ENCODE results near the gene IRF7. TPM values are rescaled to one million over a fixed set of nuclear protein-coding genes. Genes with fewer than 3 reads are reported as not detected.

IRF7 gene
- polyA plus RNA-seq, 1 experiment, result 2.4 TPM

DNA sequence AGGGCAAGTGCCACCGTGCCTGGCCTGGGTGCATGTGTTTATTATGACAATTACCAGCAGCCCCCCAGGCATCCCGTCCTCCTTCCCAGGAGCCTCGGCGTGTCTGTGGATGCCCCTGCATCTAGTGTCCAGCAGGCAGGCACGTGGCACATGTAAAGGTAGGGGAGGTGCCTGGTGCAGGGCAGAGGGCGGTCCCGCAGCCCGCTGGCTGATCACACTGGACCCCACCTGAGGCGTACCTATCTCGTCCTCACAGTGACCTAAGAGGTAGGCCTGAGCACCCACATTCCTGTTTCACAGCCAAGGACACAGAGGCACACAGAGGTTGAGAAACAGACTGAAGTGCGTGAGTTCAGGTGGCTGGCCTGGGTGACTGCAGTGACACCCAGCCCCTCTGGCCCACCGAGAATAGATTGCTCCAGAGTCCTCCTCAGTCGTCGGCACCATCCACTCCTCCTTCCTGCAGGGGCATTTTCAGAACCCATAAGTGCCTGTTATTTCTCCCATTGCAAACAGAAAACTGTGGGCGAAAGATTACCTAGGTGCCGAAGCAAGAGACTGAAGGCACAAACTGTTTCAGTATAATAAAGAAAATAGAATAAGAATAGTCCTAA lies 42.5 kb downstream of the IRF7 start:
- no peak for DNase-seq (ENCODE audit: low read depth, low spot score)
- H3K4me3 ChIP-seq (ENCODE audit: low read depth, low read length), result no peak overlapping the region
- TF ChIP-seq, protein P1, sequence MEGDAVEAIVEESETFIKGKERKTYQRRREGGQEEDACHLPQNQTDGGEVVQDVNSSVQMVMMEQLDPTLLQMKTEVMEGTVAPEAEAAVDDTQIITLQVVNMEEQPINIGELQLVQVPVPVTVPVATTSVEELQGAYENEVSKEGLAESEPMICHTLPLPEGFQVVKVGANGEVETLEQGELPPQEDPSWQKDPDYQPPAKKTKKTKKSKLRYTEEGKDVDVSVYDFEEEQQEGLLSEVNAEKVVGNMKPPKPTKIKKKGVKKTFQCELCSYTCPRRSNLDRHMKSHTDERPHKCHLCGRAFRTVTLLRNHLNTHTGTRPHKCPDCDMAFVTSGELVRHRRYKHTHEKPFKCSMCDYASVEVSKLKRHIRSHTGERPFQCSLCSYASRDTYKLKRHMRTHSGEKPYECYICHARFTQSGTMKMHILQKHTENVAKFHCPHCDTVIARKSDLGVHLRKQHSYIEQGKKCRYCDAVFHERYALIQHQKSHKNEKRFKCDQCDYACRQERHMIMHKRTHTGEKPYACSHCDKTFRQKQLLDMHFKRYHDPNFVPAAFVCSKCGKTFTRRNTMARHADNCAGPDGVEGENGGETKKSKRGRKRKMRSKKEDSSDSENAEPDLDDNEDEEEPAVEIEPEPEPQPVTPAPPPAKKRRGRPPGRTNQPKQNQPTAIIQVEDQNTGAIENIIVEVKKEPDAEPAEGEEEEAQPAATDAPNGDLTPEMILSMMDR (IDR thresholded peaks at IDR 0.05; ENCODE audit: low read depth, low read length), result no peak
- ChIA-PET CTCF (interaction anchor here (0.6 kb wide), 1 partner anchor 29 kb away, joined by 4 read pairs; no protein-coding TSS in a partner anchor), POLR2A (no interaction called here)
- no peaks in the 10 kb centered on the region; the same call in 1 of the 2 replicates for H3K9me3 ChIP-seq (ENCODE audit: control insufficient read depth, insufficient read depth, low read length)
- peaks cover 8% of the 10 kb centered on the region for H3K27me3 ChIP-seq (ENCODE audit: control insufficient read depth, insufficient read depth, low read length)
- no peak overlapping the region for H3K27ac ChIP-seq (ENCODE audit: low read depth, low read length)

DNA sequence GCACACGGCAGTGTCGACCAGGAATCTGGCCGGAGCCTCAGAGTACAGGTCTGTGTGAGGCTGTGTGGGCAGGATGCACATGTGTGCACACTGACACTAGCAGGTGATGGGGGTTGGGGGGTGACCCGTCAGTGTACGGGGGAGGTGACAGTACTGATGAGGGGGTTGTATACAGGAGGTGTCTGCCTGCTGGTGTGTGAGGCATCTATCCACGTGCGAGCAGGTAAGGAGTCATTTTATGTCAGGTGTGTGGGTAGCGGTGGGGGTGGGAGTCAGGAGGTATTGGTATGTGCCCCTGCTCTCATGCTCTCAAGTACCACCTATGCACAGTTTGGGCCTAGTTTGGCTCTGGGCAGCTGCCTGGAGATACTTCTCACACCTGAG lies 44.0 kb downstream of the IRF7 start:
- Histone ChIP-seq H3K4me3 (ENCODE audit: low read depth, low read length) (no peak overlapping the region), H3K9me3 (ENCODE audit: control insufficient read depth, insufficient read depth, low read length) (no peaks in the 10 kb centered on the region; the same call in 1 of the 2 replicates), H3K27ac (ENCODE audit: low read depth, low read length) (no peak overlapping the region), H3K27me3 (ENCODE audit: control insufficient read depth, insufficient read depth, low read length) (peaks cover 8% of the 10 kb centered on the region)
- ChIA-PET CTCF (no interaction called here), POLR2A (interaction anchor here (0.6 kb wide), 1 partner anchor 185 kb away, joined by 5 read pairs; no protein-coding TSS in a partner anchor)
- DNase-seq (ENCODE audit: low read depth, low spot score), result no peak
- TF ChIP-seq, protein P1 (IDR thresholded peaks at IDR 0.05; ENCODE audit: low read depth, low read length), result no peak

DNA sequence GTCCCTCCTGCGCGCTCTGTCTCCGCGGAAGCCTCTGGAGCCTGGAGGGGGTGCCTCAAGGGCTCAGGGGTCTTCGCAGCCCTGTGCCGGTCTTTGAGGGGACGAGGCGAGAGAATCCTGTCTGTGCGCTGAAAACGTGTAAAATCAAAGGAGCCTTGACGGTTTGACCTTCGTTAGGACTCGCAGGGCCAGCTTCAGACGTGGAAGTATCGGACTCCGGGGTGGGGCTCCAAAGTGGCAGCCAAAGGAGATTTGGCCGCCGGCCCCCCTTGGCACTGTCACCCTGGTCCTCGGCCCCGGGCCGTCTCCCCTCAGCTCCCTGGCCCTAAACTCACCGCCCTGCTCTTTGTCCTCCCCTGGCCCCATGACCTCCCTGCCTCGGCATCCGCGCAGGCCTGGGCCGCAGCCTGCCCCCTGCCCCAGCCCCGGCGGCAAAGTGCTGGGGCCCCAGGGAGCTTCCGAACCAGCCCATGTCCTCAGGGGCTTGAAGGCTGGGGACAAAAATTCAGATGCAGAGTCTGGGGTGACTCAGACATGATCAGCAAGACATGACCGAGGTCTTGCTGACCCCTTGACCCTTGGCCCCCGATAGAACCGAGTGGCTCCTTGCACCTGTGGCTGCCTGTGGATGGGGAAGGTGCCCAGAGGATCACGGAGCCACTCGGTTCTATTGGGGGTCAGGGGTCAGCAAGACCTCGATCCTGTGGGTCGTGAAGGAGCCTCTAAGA lies 46.4 kb downstream of the IRF7 start:
- H3K4me3 ChIP-seq (ENCODE audit: low read depth, low read length), result peak overlapping the region; percentile 61
- no peaks in the 10 kb centered on the region; the same call in 1 of the 2 replicates for H3K9me3 ChIP-seq (ENCODE audit: control insufficient read depth, insufficient read depth, low read length)
- H3K27ac ChIP-seq (ENCODE audit: low read depth, low read length), result no peak overlapping the region
- TF ChIP-seq, protein P1 (IDR thresholded peaks at IDR 0.05; ENCODE audit: low read depth, low read length), result no peak
- CTCF ChIA-PET, result no interaction called here
- POLR2A ChIA-PET, result interaction anchor here (0.5 to 1.0 kb wide), 2 partner anchors 9 to 60 kb away, joined by 3 read pairs; no protein-coding TSS in a partner anchor
- H3K27me3 ChIP-seq (ENCODE audit: control insufficient read depth, insufficient read depth, low read length), result peaks cover 2% of the 10 kb centered on the region
- DNase-seq (ENCODE audit: low read depth, low spot score), result no peak

DNA sequence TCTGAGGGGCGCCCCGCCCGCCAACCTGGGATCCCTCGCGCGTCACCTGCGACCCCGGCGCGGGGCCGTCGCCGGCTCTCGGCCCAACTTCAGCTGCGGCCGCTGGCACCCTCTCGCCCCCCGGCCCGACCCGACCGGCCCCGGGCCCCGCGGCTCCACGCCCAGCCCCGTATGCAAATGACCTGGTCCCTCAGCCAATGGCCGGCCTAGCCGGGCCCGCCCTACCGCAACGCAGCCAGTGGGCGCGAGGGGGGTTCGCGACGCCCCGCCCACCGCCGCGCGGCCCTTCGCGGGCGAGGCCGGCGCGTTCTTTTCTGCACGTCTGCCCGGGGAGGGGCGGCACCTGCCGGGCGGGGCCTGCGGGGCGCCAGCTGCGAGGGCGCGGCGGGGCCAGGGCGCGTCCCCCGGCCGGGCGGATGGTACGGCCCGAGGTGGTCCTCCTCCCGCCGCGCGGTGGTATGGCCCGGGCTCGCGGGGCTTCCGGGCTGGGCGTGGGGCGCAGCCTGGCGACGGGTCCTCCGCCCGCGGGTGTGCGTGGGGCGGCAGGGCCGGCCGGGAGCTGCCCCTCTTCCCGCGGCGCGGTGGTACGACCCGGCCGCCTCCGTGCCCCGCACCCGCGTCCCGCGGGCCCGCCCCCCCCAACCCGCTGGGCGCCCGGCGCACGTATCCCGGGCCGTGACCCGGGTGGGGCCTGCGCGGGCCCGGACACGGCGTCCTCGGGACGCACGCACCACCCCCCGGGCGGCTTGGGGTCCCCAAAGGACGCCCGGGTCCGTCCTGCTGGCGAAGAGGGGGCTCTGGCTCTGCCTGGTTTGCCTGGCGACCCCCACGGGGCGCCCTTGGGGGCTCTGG lies 47.2 kb downstream of the IRF7 start:
- CTCF ChIA-PET, result no interaction called here
- POLR2A ChIA-PET, result interaction anchor here (1.0 to 1.1 kb wide), 2 partner anchors 9 to 12 kb away, joined by 3 read pairs; no protein-coding TSS in a partner anchor
- Histone ChIP-seq H3K27ac (ENCODE audit: low read depth, low read length) (no peak overlapping the region), H3K4me3 (ENCODE audit: low read depth, low read length) (peak overlapping the region; percentile 70), H3K27me3 (ENCODE audit: control insufficient read depth, insufficient read depth, low read length) (no peaks in the 10 kb centered on the region), H3K9me3 (ENCODE audit: control insufficient read depth, insufficient read depth, low read length) (no peaks in the 10 kb centered on the region; the same call in 1 of the 2 replicates)
- TF ChIP-seq, protein P1 (IDR thresholded peaks at IDR 0.05; ENCODE audit: low read depth, low read length), result no peak
- DNase-seq (ENCODE audit: low read depth, low spot score), result peak; percentile 56

Data from AG04450 (cell line).